ENCODE data around the gene LIFR. TPM values are rescaled to one million over a fixed set of nuclear protein-coding genes. Genes with fewer than 3 reads are reported as not detected.

Gene LIFR
- total RNA-seq, 2 donors from 2014 or later: 81.7 to 85.9 TPM

- Mint-ChIP-seq H3K4me3 (no peak overlapping the region), H3K27ac (no peak overlapping the region), H3K36me3 (ENCODE audit: low read depth) (peaks cover 19% of the 10 kb centered on the region), H3K9me3 (peaks cover 11% of the 10 kb centered on the region), H3K27me3 (ENCODE audit: insufficient read depth) (no peaks in the 10 kb centered on the region), H3K4me1 (peaks cover 41% of the 10 kb centered on the region)
- Histone ChIP-seq H3K9me3 (ENCODE audit: control insufficient read depth, low read length) (no peaks in the 10 kb centered on the region), H3K36me3 (ENCODE audit: control insufficient read depth, insufficient read depth, low read length) (peaks cover 55% of the 10 kb centered on the region), H3K9ac (ENCODE audit: extremely low read depth, low read length, poor library complexity, severe bottlenecking) (no peak overlapping the region), H3K4me1 (ENCODE audit: control insufficient read depth, insufficient read depth, low read length) (peaks cover 12% of the 10 kb centered on the region), H3K27ac (ENCODE audit: low read depth, low read length) (no peak overlapping the region), H3K27me3 (ENCODE audit: control insufficient read depth, insufficient read depth, low read length, poor library complexity, severe bottlenecking) (no peaks in the 10 kb centered on the region), H3K4me3 (ENCODE audit: low read length) (no peak overlapping the region)
- 59 to 79% methylated on average over 7 to 9 of the region's 9 CpGs for WGBS, 2 experiments (ENCODE audit: insufficient coverage in 1 of 2, insufficient read length in 1 of 2)
- TF ChIP-seq, protein P1, sequence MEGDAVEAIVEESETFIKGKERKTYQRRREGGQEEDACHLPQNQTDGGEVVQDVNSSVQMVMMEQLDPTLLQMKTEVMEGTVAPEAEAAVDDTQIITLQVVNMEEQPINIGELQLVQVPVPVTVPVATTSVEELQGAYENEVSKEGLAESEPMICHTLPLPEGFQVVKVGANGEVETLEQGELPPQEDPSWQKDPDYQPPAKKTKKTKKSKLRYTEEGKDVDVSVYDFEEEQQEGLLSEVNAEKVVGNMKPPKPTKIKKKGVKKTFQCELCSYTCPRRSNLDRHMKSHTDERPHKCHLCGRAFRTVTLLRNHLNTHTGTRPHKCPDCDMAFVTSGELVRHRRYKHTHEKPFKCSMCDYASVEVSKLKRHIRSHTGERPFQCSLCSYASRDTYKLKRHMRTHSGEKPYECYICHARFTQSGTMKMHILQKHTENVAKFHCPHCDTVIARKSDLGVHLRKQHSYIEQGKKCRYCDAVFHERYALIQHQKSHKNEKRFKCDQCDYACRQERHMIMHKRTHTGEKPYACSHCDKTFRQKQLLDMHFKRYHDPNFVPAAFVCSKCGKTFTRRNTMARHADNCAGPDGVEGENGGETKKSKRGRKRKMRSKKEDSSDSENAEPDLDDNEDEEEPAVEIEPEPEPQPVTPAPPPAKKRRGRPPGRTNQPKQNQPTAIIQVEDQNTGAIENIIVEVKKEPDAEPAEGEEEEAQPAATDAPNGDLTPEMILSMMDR (conservative IDR thresholded peaks at IDR 0.05): no peak
- peak; percentile 57 for DNase-seq
These were observed 24.2 kb downstream of the LIFR start for GRCh38 chr5:38532165-38532669.

DNA sequence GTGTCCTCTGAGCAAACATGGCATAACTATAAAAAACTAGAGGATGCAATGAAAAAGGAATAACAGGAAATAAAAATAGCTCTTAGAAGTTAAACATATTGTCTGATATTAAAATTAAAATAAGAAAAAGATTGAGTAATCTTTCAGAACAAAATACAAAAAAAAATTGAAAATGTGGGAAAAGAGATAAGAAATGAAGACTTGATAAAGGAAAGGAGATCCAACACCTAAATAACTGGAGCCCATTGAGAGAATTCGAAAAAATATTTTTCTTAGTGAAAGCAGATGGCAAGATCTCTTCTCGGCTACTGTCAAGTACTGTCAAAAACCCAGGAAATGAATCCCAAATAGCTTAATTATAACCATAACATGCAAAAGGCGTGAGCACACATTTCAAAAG, 24.9 kb downstream of the LIFR start:
- TF ChIP-seq, protein P1 (conservative IDR thresholded peaks at IDR 0.05): no peak
- Histone ChIP-seq H3K9me3 (ENCODE audit: control insufficient read depth, low read length) (no peaks in the 10 kb centered on the region), H3K4me3 (ENCODE audit: low read length) (no peak overlapping the region), H3K27me3 (ENCODE audit: control insufficient read depth, insufficient read depth, low read length, poor library complexity, severe bottlenecking) (no peaks in the 10 kb centered on the region), H3K27ac (ENCODE audit: low read depth, low read length) (no peak overlapping the region), H3K36me3 (ENCODE audit: control insufficient read depth, insufficient read depth, low read length) (peaks cover 62% of the 10 kb centered on the region), H3K4me1 (ENCODE audit: control insufficient read depth, insufficient read depth, low read length) (peaks cover 12% of the 10 kb centered on the region), H3K9ac (ENCODE audit: extremely low read depth, low read length, poor library complexity, severe bottlenecking) (no peak overlapping the region)
- Mint-ChIP-seq H3K4me3 (no peak overlapping the region), H3K27ac (no peak overlapping the region), H3K36me3 (ENCODE audit: low read depth) (peaks cover 25% of the 10 kb centered on the region), H3K4me1 (peaks cover 37% of the 10 kb centered on the region), H3K9me3 (peaks cover 11% of the 10 kb centered on the region), H3K27me3 (ENCODE audit: insufficient read depth) (no peaks in the 10 kb centered on the region)
- DNase-seq: no peak
- 86 to 100% methylated on average over 2 to 3 of the region's 3 CpGs for WGBS, 2 experiments (ENCODE audit: insufficient coverage in 1 of 2, insufficient read length in 1 of 2)

DNA sequence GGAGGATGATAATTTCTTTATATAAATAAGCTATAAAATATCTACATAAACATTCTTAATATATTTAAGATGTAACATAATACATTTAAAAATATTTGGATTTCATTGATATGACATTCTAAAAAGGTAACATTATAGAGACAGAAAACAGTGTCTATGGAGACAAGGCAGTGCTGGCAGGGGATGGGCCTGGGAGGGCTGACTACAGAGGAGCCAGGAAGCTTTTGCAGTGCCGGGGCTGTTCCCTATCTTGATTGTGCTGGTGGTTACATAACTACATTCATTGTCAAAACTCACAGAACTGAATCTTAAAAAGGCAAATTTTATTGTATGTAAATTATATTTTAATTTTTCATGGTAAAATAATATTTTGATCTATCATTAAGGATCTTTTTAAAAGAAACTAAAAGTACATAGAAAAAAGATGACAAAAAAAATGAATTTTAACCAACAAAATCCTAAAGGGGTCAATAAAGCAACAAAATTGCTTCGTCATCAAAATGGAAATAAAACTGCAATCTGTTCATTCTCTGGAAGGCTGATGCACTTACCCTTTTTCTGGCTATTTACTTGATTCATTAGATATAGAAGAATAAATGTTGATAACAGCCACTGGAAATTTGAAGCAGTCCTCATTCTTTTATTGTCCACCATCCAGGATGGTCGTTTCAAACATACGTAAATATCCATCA, 26.3 kb downstream of the LIFR start:
- Histone ChIP-seq H3K9me3 (ENCODE audit: control insufficient read depth, low read length) (no peaks in the 10 kb centered on the region), H3K4me1 (ENCODE audit: control insufficient read depth, insufficient read depth, low read length) (peaks cover 7% of the 10 kb centered on the region), H3K36me3 (ENCODE audit: control insufficient read depth, insufficient read depth, low read length) (peaks cover 76% of the 10 kb centered on the region), H3K9ac (ENCODE audit: extremely low read depth, low read length, poor library complexity, severe bottlenecking) (no peak overlapping the region), H3K27ac (ENCODE audit: low read depth, low read length) (no peak overlapping the region), H3K27me3 (ENCODE audit: control insufficient read depth, insufficient read depth, low read length, poor library complexity, severe bottlenecking) (no peaks in the 10 kb centered on the region), H3K4me3 (ENCODE audit: low read length) (no peak overlapping the region)
- Mint-ChIP-seq H3K4me1 (peaks cover 27% of the 10 kb centered on the region), H3K27ac (no peak overlapping the region), H3K9me3 (peaks cover 11% of the 10 kb centered on the region), H3K36me3 (ENCODE audit: low read depth) (peaks cover 30% of the 10 kb centered on the region), H3K27me3 (ENCODE audit: insufficient read depth) (no peaks in the 10 kb centered on the region), H3K4me3 (no peak overlapping the region)
- 97 to 100% methylated on average over 2 to 4 of the region's 4 CpGs for WGBS, 2 experiments (ENCODE audit: insufficient coverage in 1 of 2, insufficient read length in 1 of 2)
- TF ChIP-seq, protein P1 (conservative IDR thresholded peaks at IDR 0.05): no peak
- no peak for DNase-seq

All from endodermal cell (in vitro differentiated cells).